Epithelial cell of esophagus (primary cell): ENCODE data around the gene CA10.
A peak's percentile ranks its signal among the peaks of the same experiment; 100 is the strongest.

Experiments used
- DNase-seq: peaks from one replicate; pipeline ENCODE4 v3.0.0; 2010; ENCODE audit warnings: low read depth
- H3K4me3 ChIP-seq: 2 replicates; pipeline ENCODE4 v1.5.1; 2011; ENCODE audit warnings: mild to moderate bottlenecking, low read length, control low read depth
- TF ChIP-seq, protein P1 (sequence below): IDR thresholded peaks from 2 replicates; pipeline ENCODE4 v1.5.1; 2011; ENCODE audit warnings: low read depth, mild to moderate bottlenecking, low read length, control low read depth, inconsistent platforms; ENCODE audit not compliant: insufficient read depth; ENCODE audit errors: missing control alignments

The CA10 gene

DNA sequence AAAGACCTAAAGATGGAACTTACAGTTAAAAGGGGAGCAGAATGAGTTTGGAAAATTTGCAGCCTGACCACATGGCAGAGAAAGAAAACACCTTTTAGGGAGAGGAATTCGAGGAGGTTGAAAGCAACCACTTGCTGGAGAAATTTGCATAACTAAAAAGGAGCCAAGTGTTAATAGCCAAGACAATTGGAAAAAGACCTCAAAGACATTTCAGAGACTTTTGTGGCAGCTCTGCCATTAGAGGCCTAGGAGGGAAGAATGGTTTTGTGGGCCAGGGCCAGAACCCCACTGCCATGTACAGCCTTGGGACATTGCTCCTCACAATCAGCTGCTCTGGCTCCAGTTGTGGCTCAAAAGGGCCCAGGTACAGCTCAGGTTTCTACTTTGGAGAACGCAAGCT is 559.7 kb downstream of the CA10 start:
- TF ChIP-seq, protein P1, sequence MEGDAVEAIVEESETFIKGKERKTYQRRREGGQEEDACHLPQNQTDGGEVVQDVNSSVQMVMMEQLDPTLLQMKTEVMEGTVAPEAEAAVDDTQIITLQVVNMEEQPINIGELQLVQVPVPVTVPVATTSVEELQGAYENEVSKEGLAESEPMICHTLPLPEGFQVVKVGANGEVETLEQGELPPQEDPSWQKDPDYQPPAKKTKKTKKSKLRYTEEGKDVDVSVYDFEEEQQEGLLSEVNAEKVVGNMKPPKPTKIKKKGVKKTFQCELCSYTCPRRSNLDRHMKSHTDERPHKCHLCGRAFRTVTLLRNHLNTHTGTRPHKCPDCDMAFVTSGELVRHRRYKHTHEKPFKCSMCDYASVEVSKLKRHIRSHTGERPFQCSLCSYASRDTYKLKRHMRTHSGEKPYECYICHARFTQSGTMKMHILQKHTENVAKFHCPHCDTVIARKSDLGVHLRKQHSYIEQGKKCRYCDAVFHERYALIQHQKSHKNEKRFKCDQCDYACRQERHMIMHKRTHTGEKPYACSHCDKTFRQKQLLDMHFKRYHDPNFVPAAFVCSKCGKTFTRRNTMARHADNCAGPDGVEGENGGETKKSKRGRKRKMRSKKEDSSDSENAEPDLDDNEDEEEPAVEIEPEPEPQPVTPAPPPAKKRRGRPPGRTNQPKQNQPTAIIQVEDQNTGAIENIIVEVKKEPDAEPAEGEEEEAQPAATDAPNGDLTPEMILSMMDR, result no peak
- H3K4me3 ChIP-seq, result no peak overlapping the region
- no peak for DNase-seq

DNA sequence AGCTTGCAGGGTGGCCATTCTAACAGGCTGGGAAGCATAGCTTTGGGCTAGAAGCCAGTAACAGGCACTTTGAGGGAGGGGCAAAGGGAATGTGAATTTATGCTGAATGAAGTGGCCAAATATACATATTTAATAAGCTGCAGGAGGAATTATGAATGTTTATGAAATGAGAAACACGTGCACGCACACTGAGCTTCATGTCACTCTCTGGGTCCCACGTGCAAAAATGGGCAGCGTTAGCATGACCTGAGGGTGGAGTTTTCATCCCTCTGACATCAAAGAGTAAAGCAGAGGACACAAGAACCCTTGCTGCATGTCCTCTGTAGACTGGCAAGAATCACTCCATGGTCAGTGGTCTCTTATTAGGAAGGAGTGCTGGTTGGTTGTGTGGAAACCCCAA is 561.2 kb downstream of the CA10 start:
- TF ChIP-seq, protein P1, result no peak
- DNase-seq, result no peak
- no peak overlapping the region for H3K4me3 ChIP-seq

DNA sequence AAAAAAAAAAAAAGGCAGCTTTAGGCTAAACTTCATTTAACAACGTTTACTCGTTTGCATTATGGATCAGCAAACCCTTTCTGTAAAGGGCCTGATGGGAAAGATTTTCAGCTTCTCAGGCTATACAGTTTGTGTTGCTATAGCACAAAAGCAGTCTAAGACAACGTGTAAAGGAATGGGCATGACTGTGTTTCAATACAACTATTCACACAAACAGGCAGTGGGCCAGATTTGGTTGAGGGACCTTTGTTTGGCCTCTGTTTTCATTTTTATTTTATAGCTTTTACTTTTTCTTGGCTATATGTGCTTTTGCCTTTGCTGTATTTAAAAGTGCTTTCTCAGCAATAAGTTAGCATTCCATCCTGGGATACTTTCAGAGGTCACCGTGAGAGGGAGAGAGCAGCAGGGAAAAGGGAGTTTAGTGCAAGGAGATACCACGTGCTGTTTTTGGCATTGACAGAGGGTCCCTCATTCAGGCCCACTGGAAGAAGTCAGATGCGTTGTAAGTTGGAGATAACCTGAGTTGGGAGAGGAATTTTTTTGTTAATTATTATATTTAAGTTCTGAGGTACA is 562.6 kb downstream of the CA10 start:
- no peak overlapping the region for H3K4me3 ChIP-seq
- no peak for DNase-seq
- TF ChIP-seq, protein P1, result no peak

DNA sequence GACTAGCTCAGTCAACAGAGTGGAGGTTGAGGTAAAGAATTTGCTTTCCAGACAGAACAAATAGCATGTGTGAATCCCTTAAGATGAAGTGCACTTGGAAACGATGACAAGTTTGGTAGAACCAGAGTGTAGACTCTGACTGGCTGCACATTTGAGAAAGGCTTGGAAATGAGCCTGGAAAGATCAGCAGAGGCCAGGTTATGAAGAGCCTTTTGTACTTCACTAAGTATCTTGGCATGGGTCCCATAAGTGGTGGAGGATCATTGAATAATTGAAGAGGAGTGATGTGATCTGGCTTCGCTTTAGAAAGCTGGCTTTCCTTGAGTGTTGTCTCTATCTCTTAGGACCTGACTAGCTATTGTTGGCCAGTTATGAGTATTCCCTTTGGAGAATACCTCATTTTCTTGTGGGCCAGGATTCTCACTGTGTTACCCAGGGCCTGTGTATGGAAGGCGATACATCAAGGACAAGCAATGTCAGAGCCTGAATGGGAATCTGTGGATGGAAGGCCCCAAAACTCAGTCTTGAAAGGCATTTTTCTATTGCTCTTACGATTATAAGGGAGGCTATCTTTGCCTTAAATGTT is 568.4 kb downstream of the CA10 start:
- H3K4me3 ChIP-seq, result no peak overlapping the region
- DNase-seq, result no peak
- TF ChIP-seq, protein P1, result no peak

DNA sequence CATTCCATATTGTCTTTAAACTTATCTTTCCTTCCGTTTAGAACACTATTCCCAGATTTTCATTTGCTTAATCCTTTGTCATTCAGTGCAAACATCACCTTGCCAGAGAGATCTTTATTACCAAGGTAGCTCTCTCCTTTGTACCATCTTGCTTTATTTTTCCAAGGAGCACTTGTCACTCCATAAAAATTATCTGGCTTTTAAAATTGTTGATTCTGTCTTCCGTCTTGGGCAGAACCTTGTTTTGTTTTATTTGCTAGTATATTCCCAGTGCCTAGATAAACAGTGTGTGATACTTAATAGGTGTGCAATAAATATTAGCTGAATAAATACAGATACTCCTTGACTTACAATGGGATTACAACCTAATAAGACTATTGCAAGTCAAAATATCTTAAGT is 570.5 kb downstream of the CA10 start:
- no peak overlapping the region for H3K4me3 ChIP-seq
- TF ChIP-seq, protein P1, result no peak
- DNase-seq, result no peak

DNA sequence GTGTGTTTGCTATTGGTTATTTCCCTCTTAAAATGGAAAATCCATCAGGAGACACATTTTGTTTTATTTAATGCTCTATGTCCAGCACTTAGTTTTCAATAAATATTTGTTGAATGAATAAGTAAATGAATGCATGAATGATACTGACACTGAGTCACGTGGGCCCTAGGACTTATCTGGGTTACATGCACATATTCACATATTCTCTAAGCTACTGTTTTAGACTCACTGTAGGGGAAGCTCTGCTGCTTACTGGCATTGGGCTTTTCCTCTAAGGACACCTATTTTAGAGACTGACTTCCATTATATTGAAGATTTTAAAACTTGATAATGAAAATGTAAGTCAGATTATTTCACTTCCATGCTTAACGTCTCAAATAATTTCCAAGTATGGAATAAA is 571.0 kb downstream of the CA10 start:
- TF ChIP-seq, protein P1, result no peak
- DNase-seq, result no peak
- H3K4me3 ChIP-seq, result no peak overlapping the region

DNA sequence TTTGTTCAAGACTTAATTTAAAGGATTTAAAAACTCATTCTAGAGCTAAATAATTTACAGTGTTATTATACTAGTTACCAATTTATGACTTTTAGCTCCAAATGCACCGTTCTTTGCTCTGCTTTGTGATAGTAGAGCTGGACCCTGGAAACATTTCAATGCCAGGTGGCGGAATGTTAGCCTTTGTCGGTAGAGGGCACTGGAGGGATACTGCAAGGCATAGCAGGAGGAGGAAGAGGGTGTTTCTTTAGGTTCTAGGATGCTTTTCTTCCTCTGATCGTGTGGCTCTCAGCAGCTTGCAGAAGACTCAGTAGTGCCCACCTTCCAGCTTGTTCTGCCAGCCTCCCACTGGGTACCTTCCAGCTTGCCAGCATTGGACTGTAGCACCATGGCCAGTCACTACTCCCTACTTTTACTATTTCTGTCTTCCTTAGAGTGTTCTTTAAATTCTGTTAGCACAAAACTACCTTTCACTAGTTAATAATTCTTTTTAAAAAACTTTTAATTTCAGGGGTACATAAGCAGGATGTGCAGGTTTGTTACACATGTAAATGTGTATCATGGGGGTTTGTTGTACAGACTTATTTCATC is 572.9 kb downstream of the CA10 start:
- peak; percentile 2 for DNase-seq
- TF ChIP-seq, protein P1, result peak; percentile 31
- no peak overlapping the region for H3K4me3 ChIP-seq
